HG03175 (cell line): Measurements from ENCODE around the gene PTPN2.
A peak's percentile ranks its signal among the peaks of the same experiment; 100 is the strongest.
"Not testable (repeated sequence)": the region's sequence is repeated elsewhere in the genome, so short reads cannot be mapped to it uniquely, and the experiment has no call there.

Experiments
- ATAC-seq: cut with Tn5 transposase; IDR thresholded peaks from one replicate; pipeline ENCODE4 v1.9.1; 2021; ENCODE audit warnings: mild to moderate bottlenecking, moderate library complexity; ENCODE audit not compliant: unreplicated experiment

The PTPN2 gene

GRCh38 chr18:12883684-12884405 lies at the start of gene PTPN2:
Gene PTPN2 (minus strand): TSS chr18:12884237. CDS start chr18:12884141, 96 bp downstream.
- ATAC-seq = peak; percentile 69

- no peak for ATAC-seq
Measured at GRCh38 chr18:12933327-12933726, 49.3 kb upstream of the PTPN2 start.

- ATAC-seq = no peak
Measured at GRCh38 chr18:12930908-12931307, 46.9 kb upstream of the PTPN2 start.

GRCh38 chr18:12930376-12930775 lies 46.3 kb upstream of the PTPN2 start:
- ATAC-seq = no peak

GRCh38 chr18:12929477-12930083 lies 45.5 kb upstream of the PTPN2 start:
- ATAC-seq = no peak

DNA sequence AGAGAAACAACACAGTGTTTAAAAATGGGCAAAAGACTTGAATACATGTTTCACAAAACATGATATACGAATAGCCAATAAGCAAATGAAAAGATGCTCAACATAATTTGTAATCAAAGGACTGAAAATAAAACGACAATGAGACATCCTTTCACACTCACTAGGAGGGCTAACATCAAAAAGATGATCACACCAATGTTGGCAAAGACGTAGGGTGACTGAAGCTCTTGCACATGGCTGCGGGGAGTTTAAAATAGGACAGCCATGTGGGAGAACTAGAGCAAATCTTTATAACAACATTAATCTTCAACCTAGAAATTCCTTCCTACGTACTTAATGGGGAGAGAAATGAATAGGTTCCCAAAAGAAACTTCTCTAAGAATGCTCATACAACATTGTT lies 44.6 kb upstream of the PTPN2 start:
- no peak for ATAC-seq

DNA sequence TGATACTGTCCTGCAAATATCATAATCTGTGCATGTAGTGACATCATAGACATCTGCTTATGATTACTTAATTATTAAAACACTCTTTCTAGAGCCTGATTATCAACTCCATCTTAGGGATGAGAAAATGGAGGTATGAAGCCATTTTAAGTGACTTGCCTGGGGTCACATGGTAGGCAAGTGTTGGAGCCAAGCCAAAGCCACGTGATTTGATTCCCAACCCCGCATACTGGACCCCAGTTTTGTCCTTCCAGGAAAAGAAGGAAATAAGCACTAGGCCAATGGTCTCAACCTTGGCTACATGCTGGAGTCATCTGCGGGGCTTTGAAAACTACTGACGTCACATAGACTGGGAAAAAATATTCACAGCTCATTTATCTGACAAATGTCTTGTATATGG lies 44.2 kb upstream of the PTPN2 start:
- no peak for ATAC-seq

DNA sequence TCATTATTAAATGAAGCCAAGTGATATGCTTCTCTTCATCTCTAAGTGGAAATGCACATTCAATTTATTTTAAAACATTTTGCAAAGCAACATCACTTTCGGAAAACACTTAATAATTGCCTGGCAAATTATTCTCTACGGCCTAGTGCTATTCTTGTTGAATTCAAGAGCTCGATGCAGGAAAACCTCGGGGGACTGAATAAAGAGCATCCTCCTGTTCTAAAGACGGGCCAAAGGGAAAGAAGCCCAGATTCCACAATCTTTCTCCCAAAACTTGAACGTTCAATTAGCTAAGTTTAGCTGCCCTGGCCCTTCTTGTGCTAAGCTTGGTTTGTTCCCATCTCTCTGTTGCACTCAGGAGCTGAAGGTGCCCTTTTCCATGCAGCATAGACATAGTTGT lies 40.6 kb upstream of the PTPN2 start:
- no peak for ATAC-seq

DNA sequence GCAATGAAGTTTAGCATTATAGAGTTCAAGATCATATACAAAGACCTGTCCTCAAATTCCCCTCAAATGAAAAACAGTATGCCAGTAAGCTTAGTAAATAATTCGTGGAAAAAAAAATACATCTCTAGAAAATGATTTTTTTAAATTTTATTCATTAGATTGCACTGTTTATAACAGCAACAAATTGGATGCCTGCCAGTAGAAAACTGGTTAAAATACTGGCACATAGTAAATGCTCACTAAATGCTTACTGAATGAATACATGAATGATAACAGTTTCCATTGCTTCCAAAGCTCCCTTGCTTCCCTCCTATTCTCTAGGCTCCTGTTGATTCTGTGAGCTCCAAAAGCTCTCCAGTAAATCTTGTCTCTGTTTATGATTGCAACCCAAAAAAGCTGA lies 38.2 kb upstream of the PTPN2 start:
- no peak for ATAC-seq

GRCh38 chr18:12921178-12921577 lies 37.1 kb upstream of the PTPN2 start:
- peak; percentile 75 for ATAC-seq

- ATAC-seq = no peak
Measured at GRCh38 chr18:12911929-12912703, 28.1 kb upstream of the PTPN2 start.

- no peak for ATAC-seq
Measured at GRCh38 chr18:12911025-12911928, 27.2 kb upstream of the PTPN2 start.

- ATAC-seq = no peak
Measured at GRCh38 chr18:12908706-12909105, 24.7 kb upstream of the PTPN2 start.

GRCh38 chr18:12907258-12907925 lies 23.4 kb upstream of the PTPN2 start:
- ATAC-seq = no peak

GRCh38 chr18:12906773-12907172 lies 22.7 kb upstream of the PTPN2 start:
- ATAC-seq = no peak

- no peak for ATAC-seq
Measured at GRCh38 chr18:12906119-12906518, 22.1 kb upstream of the PTPN2 start.

GRCh38 chr18:12904012-12904516 lies 20.0 kb upstream of the PTPN2 start:
- no peak for ATAC-seq

GRCh38 chr18:12901208-12901607 lies 17.2 kb upstream of the PTPN2 start:
- not testable (repeated sequence) for ATAC-seq

GRCh38 chr18:12896784-12897333 lies 12.8 kb upstream of the PTPN2 start:
- ATAC-seq = not testable (repeated sequence)

GRCh38 chr18:12895626-12896025 lies 11.6 kb upstream of the PTPN2 start:
- ATAC-seq = no peak
